Smooth muscle cell (in vitro differentiated cells): ENCODE data around the gene NT5C. TPM values are rescaled to one million over a fixed set of nuclear protein-coding genes. Genes with fewer than 3 reads are reported as not detected.

Source experiments
- DNase-seq: peaks from one replicate; lab custom pipeline; 2025; ENCODE audit not compliant: unreplicated experiment; lab: John Stamatoyannopoulos, UW
- H2AFZ ChIP-seq: fragments of 200-600 bp; sonication (generic); 2 replicates; pipeline ENCODE4 v1.6.0; 2016; ENCODE audit warnings: antibody characterized with exemption, low read depth, mild to moderate bottlenecking
- H3F3A ChIP-seq: fragments of 200-600 bp; sonication (generic); 2 replicates; pipeline ENCODE4 v1.6.0; 2017; ENCODE audit warnings: antibody characterized with exemption, low read depth
- H3K27ac ChIP-seq: fragments of 200-600 bp; sonication (generic); 2 replicates; pipeline ENCODE4 v1.5.1; 2016; ENCODE audit warnings: low read depth, mild to moderate bottlenecking
- H3K27me3 ChIP-seq: fragments of 200-600 bp; sonication (generic); 2 replicates; pipeline ENCODE4 v1.6.1; 2016; ENCODE audit warnings: low read depth, mild to moderate bottlenecking
- H3K36me3 ChIP-seq: fragments of 200-600 bp; sonication (generic); 2 replicates; pipeline ENCODE4 v1.5.1; 2016; ENCODE audit warnings: low read depth
- H3K4me1 ChIP-seq: fragments of 200-600 bp; sonication (generic); 2 replicates; pipeline ENCODE4 v1.5.1; 2016; ENCODE audit warnings: low read depth
- H3K4me2 ChIP-seq: fragments of 200-600 bp; sonication (generic); 2 replicates; pipeline ENCODE4 v1.6.0; 2016; ENCODE audit warnings: mild to moderate bottlenecking
- H3K4me3 ChIP-seq: fragments of 200-600 bp; sonication (generic); 2 replicates; pipeline ENCODE4 v1.5.1; 2016; ENCODE audit warnings: mild to moderate bottlenecking
- H3K79me2 ChIP-seq: fragments of 200-600 bp; sonication (generic); 2 replicates; pipeline ENCODE4 v1.6.0; 2016; ENCODE audit warnings: low read depth, mild to moderate bottlenecking
- H3K9ac ChIP-seq: fragments of 200-600 bp; sonication (generic); 2 replicates; pipeline ENCODE4 v1.6.0; 2016; ENCODE audit warnings: low read depth
- H3K9me3 ChIP-seq: fragments of 200-600 bp; sonication (generic); replicated peaks from 2 replicates; pipeline ENCODE4 v1.5.1; 2016; ENCODE audit warnings: low read depth
- H4K20me1 ChIP-seq: fragments of 200-600 bp; sonication (generic); 2 replicates; pipeline ENCODE4 v1.6.0; 2016; ENCODE audit warnings: low read depth
- WGBS: methylation state at CpG from one replicate; pipeline ENCODE4 v1.1.7; 2016; ENCODE audit warnings: low lambda C conversion rate; 5-methylcytosine and 5-hydroxymethylcytosine counted together
- polyA plus RNA-seq: library from polyadenylated mRNA; unstranded; fragments of >200 nt; fragmentation: Nextera tagmentation; extraction: Ambion mirVana; gene quantifications from 2 replicates; pipeline ENCODE4 v1.2.1, GENCODE V29; 2016
- total RNA-seq: library from RNA; depleted of rRNA; stranded (reverse); fragments of >200 nt; gene quantifications from 2 replicates; pipeline ENCODE4 v1.2.3, GENCODE V29; 2014
- TF ChIP-seq, protein P1 (sequence below): fragments of 200-600 bp; sonication (generic); IDR thresholded peaks from 2 replicates; pipeline ENCODE4 v1.5.1; 2017; ENCODE audit warnings: borderline replicate concordance, mild to moderate bottlenecking, antibody characterized with exemption; ENCODE audit not compliant: insufficient read depth, poor library complexity, severe bottlenecking

NT5C gene
- total and polyA plus RNA-seq, 2 experiments from 2014 or later = 39.9 to 46.8 TPM

DNA sequence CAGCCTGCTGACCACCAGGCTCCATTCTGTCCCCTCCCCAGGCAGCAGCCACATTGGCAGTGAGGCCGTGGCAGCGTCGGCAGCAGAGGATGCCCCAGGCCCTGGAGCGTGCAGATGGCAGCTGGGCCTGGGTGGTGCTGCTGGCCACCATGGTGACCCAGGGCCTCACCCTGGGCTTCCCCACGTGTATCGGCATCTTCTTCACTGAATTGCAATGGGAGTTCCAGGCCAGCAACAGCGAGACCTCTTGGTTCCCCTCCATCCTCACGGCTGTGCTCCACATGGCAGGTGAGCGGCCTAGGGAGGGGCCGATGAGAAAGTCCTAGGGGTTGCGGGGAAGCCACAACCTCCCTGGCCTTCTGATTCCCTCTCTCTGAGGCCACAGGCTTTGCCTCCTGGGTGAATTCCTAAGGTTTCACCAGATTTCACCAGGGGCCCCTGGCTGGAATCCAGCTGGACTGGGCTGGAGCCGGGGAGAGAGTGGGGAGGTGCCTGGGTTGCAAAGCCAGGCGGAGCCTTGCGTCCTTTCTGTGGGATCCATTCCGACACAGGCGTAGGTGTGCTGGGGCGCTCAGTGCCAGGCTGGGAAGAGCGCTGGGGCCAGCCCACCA lies 37.9 kb downstream of the NT5C start:
- 78% methylated on average over 18 of the region's 18 CpGs for WGBS
- Histone ChIP-seq H3K36me3 (no peaks in the 10 kb centered on the region), H3K27me3 (no peaks in the 10 kb centered on the region), H3F3A (peaks cover 15% of the 10 kb centered on the region), H3K9me3 (no peaks in the 10 kb centered on the region), H3K4me2 (peak overlapping the region; percentile 45), H3K4me3 (no peak overlapping the region), H3K27ac (peak overlapping the region; percentile 60), H3K4me1 (peaks cover 19% of the 10 kb centered on the region), H4K20me1 (peaks cover 11% of the 10 kb centered on the region), H3K79me2 (peaks cover 22% of the 10 kb centered on the region), H3K9ac (no peak overlapping the region), H2AFZ (no peak overlapping the region)
- no peak for DNase-seq
- TF ChIP-seq, protein P1, sequence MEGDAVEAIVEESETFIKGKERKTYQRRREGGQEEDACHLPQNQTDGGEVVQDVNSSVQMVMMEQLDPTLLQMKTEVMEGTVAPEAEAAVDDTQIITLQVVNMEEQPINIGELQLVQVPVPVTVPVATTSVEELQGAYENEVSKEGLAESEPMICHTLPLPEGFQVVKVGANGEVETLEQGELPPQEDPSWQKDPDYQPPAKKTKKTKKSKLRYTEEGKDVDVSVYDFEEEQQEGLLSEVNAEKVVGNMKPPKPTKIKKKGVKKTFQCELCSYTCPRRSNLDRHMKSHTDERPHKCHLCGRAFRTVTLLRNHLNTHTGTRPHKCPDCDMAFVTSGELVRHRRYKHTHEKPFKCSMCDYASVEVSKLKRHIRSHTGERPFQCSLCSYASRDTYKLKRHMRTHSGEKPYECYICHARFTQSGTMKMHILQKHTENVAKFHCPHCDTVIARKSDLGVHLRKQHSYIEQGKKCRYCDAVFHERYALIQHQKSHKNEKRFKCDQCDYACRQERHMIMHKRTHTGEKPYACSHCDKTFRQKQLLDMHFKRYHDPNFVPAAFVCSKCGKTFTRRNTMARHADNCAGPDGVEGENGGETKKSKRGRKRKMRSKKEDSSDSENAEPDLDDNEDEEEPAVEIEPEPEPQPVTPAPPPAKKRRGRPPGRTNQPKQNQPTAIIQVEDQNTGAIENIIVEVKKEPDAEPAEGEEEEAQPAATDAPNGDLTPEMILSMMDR = no peak

DNA sequence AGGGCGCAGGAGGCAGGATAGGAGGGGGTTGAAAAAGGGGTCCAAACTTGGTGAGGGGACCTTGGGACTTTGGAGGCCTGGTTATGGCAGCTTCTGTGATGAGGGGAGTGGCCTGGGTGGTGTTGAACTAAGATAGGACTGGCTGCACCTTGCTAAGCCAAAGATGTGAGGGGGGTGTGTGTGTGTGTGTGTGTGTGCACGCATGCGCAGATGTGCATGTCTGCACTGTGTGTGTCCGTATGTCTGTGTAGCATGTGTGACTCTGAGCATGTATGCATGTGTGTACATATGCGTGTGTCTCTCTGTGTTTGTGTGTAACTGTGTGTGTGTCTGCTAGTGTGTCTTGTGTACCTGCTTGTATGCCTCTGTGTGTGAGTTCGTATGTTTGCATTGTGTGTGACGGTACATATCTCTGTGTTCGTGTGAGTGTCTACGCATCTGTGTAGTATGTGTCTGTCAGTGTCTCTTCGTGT lies 39.7 kb downstream of the NT5C start:
- Histone ChIP-seq H3K79me2 (peaks cover 25% of the 10 kb centered on the region), H3K4me1 (peaks cover 29% of the 10 kb centered on the region), H3K9me3 (no peaks in the 10 kb centered on the region), H3F3A (peaks cover 22% of the 10 kb centered on the region), H3K27ac (peak overlapping the region; percentile 60), H4K20me1 (peaks cover 11% of the 10 kb centered on the region), H3K9ac (no peak overlapping the region), H2AFZ (no peak overlapping the region), H3K36me3 (no peaks in the 10 kb centered on the region), H3K4me2 (peak overlapping the region; percentile 45), H3K4me3 (no peak overlapping the region), H3K27me3 (no peaks in the 10 kb centered on the region)
- no peak for DNase-seq
- 92% methylated on average over 10 of the region's 10 CpGs for WGBS
- TF ChIP-seq, protein P1 = no peak

DNA sequence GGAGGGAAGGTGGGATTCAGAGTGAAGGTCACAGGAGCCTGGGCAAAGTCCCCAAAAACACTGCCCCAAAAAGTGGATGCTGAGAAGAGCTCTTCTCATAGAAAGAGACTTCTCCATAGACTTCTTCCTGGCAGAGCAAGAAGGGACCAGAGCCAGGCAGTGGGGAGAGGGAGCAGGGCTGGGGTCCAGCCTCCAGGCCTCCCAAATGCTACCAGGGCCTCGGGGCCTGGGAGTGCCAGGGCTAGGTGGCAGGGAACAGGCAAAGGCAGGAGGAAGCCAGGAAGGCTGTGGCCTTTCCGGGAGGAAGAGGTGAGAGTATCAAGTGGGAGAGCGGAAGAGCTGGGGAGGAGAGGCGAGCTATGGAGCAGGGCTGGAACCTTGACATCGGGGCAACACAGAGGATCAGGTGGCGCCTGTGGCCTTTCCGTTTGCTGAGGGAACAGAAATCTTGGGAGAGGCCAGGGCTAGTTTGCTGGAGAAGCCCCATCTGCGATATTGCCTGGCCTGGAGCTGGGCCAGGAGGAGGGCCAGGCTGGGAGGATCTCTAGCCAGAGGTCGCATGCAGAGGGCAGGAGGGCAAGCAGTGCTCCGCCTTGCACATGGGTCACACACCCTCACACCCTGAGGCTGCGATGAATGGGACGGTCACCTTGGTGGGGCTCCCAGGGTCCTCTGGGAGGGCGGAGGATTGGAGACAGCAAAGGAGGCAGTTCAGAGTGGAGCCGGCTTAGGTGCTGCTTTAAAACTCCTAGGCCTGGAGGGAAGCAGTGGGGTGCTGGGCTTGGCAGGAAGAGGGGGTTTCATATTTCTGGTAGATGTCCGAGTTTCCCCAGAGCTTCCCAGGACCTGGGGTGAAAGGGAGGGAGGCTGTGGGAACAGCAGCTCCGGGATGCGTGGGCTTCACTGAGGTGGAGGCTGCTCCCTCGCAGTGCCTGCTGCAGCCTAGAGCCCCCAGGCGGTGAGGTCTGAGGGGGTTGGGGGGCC lies 40.4 kb downstream of the NT5C start:
- 69% methylated on average over 19 of the region's 19 CpGs for WGBS
- Histone ChIP-seq H3K27ac (no peak overlapping the region), H3K9me3 (no peaks in the 10 kb centered on the region), H2AFZ (no peak overlapping the region), H3K4me3 (no peak overlapping the region), H3K79me2 (peaks cover 25% of the 10 kb centered on the region), H3K4me1 (peaks cover 29% of the 10 kb centered on the region), H3K36me3 (no peaks in the 10 kb centered on the region), H3K9ac (no peak overlapping the region), H3K4me2 (peak overlapping the region; percentile 45), H4K20me1 (peaks cover 11% of the 10 kb centered on the region), H3K27me3 (no peaks in the 10 kb centered on the region), H3F3A (peaks cover 22% of the 10 kb centered on the region)
- TF ChIP-seq, protein P1 = no peak
- DNase-seq = no peak
